ENCODE data around the gene VAV1.

DNA sequence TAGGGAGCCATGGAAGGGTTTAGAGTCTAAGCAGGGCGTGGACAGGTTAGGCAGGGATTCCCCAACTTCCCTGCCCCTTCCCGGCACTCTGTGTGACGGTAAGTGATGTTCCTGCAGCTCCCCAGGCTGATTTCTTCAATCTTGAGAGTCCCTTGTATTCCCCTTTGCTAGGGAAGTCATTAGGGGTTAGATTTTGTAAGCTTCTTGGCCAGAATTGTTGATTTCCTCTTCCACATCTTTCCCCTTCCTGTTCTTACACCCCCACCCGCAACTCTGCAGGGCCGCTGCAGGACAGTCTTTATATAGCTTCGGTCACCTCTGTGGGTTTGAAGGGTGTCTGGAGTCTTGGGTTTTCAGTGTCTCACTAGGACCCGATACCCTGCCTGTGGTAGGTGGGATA, 104.2 kb downstream of the VAV1 start:
- TF ChIP-seq, protein P1, sequence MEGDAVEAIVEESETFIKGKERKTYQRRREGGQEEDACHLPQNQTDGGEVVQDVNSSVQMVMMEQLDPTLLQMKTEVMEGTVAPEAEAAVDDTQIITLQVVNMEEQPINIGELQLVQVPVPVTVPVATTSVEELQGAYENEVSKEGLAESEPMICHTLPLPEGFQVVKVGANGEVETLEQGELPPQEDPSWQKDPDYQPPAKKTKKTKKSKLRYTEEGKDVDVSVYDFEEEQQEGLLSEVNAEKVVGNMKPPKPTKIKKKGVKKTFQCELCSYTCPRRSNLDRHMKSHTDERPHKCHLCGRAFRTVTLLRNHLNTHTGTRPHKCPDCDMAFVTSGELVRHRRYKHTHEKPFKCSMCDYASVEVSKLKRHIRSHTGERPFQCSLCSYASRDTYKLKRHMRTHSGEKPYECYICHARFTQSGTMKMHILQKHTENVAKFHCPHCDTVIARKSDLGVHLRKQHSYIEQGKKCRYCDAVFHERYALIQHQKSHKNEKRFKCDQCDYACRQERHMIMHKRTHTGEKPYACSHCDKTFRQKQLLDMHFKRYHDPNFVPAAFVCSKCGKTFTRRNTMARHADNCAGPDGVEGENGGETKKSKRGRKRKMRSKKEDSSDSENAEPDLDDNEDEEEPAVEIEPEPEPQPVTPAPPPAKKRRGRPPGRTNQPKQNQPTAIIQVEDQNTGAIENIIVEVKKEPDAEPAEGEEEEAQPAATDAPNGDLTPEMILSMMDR (IDR thresholded peaks at IDR 0.05) = no peak
- TF ChIP-seq TEAD4 (CRISPR knock-in tag; IDR thresholded peaks at IDR 0.05) (no peak), CREM (CRISPR knock-in tag; IDR thresholded peaks at IDR 0.05) (no peak), RELA (CRISPR knock-in tag; IDR thresholded peaks at IDR 0.05; ENCODE audit: borderline replicate concordance) (no peak), MLX (CRISPR knock-in tag; IDR thresholded peaks at IDR 0.05) (no peak), E2F1 (CRISPR knock-in tag; IDR thresholded peaks at IDR 0.05) (no peak), SP1 (CRISPR knock-in tag; conservative IDR thresholded peaks at IDR 0.05) (no peak), NR1H2 (CRISPR knock-in tag; IDR thresholded peaks at IDR 0.05) (no peak), HMGXB4 (CRISPR knock-in tag; IDR thresholded peaks at IDR 0.05) (no peak), ESRRA (CRISPR knock-in tag; IDR thresholded peaks at IDR 0.05; ENCODE audit: borderline replicate concordance) (no peak), SMAD3 (CRISPR knock-in tag; IDR thresholded peaks at IDR 0.05; ENCODE audit: borderline replicate concordance) (no peak)
- TF ChIP-seq, protein P2, sequence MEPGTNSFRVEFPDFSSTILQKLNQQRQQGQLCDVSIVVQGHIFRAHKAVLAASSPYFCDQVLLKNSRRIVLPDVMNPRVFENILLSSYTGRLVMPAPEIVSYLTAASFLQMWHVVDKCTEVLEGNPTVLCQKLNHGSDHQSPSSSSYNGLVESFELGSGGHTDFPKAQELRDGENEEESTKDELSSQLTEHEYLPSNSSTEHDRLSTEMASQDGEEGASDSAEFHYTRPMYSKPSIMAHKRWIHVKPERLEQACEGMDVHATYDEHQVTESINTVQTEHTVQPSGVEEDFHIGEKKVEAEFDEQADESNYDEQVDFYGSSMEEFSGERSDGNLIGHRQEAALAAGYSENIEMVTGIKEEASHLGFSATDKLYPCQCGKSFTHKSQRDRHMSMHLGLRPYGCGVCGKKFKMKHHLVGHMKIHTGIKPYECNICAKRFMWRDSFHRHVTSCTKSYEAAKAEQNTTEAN (CRISPR knock-in tag; IDR thresholded peaks at IDR 0.05) = no peak
- TF ChIP-seq, protein P3, sequence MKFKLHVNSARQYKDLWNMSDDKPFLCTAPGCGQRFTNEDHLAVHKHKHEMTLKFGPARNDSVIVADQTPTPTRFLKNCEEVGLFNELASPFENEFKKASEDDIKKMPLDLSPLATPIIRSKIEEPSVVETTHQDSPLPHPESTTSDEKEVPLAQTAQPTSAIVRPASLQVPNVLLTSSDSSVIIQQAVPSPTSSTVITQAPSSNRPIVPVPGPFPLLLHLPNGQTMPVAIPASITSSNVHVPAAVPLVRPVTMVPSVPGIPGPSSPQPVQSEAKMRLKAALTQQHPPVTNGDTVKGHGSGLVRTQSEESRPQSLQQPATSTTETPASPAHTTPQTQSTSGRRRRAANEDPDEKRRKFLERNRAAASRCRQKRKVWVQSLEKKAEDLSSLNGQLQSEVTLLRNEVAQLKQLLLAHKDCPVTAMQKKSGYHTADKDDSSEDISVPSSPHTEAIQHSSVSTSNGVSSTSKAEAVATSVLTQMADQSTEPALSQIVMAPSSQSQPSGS (CRISPR knock-in tag; IDR thresholded peaks at IDR 0.05; ENCODE audit: borderline replicate concordance, low read depth) = no peak
